ENCODE measurements around the gene CPEB3. TPM values are rescaled to one million over a fixed set of nuclear protein-coding genes. Genes with fewer than 3 reads are reported as not detected.
"Not testable (repeated sequence)": the region's sequence is repeated elsewhere in the genome, so short reads cannot be mapped to it uniquely, and the experiment has no call there.

The CPEB3 gene
- 1 to 10 TPM; 6.9 to 9.9 TPM for total RNA-seq
- long read RNA-seq, partial matches to known transcripts, result 7 of 15 reads
- long read RNA-seq, other reads (novel, unspliced or antisense), result 8 of 15 reads

GRCh38 chr10:92290837-92291615 lies at the start of gene CPEB3, which contains the start of gene MARCHF5:
CPEB3 (minus strand) TSS chr10:92291078; CDS start chr10:92240350, 50,728 bp downstream.
MARCHF5 (plus strand) TSS chr10:92291167; CDS start chr10:92291495, 328 bp downstream.
- intact Hi-C loops (cut with DNase I, micrococcal nuclease), result loop anchor here in 1 of 2 donors (5.0 kb wide), 1 partner anchor 204 kb away; no protein-coding TSS in a partner anchor
- DNase-seq, result peak; percentile 97
- peak; percentile 97 for ATAC-seq

DNA sequence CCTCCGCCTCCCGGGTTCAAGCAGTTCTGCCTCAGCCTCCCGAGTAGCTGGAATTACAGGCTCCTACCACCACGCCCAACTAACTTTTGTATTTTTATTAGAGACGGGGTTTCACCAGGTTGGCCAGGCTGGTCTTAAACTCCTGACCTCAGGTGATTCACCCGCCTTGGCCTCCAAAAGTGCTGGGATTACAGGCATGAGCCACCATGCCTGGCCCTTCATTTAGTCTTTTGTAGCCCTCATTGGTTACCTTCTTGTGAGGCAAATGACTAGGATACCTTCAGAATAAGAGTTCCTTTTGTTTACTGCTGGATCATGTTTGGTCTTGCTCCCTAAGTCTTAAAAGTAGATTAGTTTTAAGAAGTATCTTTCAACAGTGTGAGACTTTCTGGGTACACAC lies 39.0 kb upstream of the CPEB3 start:
- intact Hi-C loops (cut with DNase I, micrococcal nuclease); DNase-seq; ATAC-seq: not testable (repeated sequence)

GRCh38 chr10:92328993-92329392 lies 38.1 kb upstream of the CPEB3 start:
- intact Hi-C loops (cut with DNase I, micrococcal nuclease), result no loop called here
- no peak for ATAC-seq
- DNase-seq, result no peak

- intact Hi-C loops (cut with DNase I, micrococcal nuclease), result no loop called here
- DNase-seq (no peak), ATAC-seq (peak; percentile 96)
Observed at GRCh38 chr10:92327445-92328433, 36.9 kb upstream of the CPEB3 start.

- DNase-seq (no peak), ATAC-seq (no peak)
- intact Hi-C loops (cut with DNase I, micrococcal nuclease), result no loop called here
Observed at GRCh38 chr10:92323079-92323478, 32.2 kb upstream of the CPEB3 start.

GRCh38 chr10:92316610-92317009 lies 25.7 kb upstream of the CPEB3 start:
- intact Hi-C loops (cut with DNase I, micrococcal nuclease), result no loop called here
- ATAC-seq, result no peak
- no peak for DNase-seq

DNA sequence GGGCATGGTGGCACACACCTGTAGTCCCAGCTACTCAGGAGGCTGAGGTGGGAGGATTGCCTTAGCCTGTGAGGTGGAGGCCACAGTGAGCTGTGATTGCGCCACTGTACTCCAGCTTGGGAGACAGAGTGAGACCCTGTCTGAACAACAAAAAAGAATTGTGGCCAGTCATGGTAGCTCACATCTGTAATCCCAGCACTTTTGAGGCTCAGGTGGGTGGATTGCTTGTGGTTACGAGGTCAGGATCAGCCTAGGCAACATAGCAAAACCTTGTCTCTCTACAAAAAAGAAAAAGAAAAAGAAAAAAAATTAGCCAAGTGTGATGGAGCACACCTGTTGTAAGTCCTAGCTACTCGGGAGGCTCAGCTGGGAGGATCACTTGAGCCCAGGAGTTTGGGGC lies 22.9 kb upstream of the CPEB3 start:
- ATAC-seq, result no peak
- DNase-seq, result no peak

GRCh38 chr10:92309272-92309671 lies 18.4 kb upstream of the CPEB3 start:
- no peak for ATAC-seq
- intact Hi-C loops (cut with DNase I, micrococcal nuclease), result no loop called here
- DNase-seq, result no peak

More for the DNA sequence above, 22.9 kb upstream of the CPEB3 start:
- intact Hi-C loops (cut with DNase I, micrococcal nuclease), result no loop called here

GRCh38 chr10:92305133-92306072 lies 14.5 kb upstream of the CPEB3 start:
- intact Hi-C loops (cut with DNase I, micrococcal nuclease), result no loop called here
- ATAC-seq (no peak), DNase-seq (no peak)

DNA sequence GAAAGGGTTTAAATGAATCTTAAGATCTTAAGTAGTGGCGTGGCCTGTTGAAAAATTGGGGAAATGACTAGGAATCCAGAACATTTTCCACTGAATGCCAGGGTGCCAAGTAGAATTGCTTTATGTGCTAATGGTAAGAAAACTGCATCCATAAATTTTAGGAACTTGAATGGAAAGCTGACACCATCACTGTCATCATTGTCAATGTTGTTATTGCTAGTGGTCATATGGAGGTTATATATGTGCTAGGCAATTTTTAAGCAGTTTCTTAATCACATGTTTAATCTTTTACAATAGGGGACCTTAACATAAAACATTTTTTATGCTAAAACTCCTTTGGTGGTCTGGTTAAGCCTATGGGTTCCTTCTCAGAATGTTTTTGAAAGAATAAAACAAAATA lies 13.2 kb upstream of the CPEB3 start:
- no peak for ATAC-seq
- intact Hi-C loops (cut with DNase I, micrococcal nuclease), result no loop called here

GRCh38 chr10:92303096-92303495 lies 12.2 kb upstream of the CPEB3 start:
- ATAC-seq, result no peak
- intact Hi-C loops (cut with DNase I, micrococcal nuclease), result no loop called here
- DNase-seq, result no peak

More for the DNA sequence above, 13.2 kb upstream of the CPEB3 start:
- DNase-seq, result no peak

DNA sequence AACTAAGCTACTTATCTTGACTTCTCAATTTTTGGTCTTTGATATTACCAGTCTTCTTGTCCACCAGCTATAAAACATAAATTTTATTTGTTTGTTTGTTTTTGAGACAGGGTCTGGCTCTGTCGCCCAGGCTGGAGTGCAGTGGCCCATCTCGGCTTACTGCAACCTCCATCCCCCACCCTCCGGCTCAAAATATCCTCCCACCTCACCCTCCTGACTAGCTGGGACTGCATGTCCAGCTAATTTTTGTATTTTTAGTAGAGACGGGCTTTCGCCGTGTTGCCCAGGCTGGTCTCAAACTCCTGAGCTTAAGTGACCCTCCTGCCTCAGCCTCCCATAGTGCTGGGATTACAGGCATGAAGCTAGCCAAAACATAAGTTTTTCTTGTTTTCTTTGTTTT lies 7.6 kb upstream of the CPEB3 start:
- intact Hi-C loops (cut with DNase I, micrococcal nuclease), result no loop called here
- no peak for ATAC-seq

GRCh38 chr10:92291921-92292845 lies 1.3 kb upstream of the CPEB3 start:
- intact Hi-C loops (cut with DNase I, micrococcal nuclease), result loop anchor here in 1 of 2 donors (5.0 kb wide), 1 partner anchor 205 kb away; no protein-coding TSS in a partner anchor
- ATAC-seq (no peak), DNase-seq (peak; percentile 57 to 69)

More for the DNA sequence above, 7.6 kb upstream of the CPEB3 start:
- no peak for DNase-seq

- DNase-seq, result no peak
- intact Hi-C loops (cut with DNase I, micrococcal nuclease), result loop anchor here in 1 of 2 donors (5.0 kb wide), 1 partner anchor 204 kb away; no protein-coding TSS in a partner anchor
- no peak for ATAC-seq
Observed at GRCh38 chr10:92291616-92291865, 663 bp upstream of the CPEB3 start.

- intact Hi-C loops (cut with DNase I, micrococcal nuclease), result loop anchor here in 1 of 2 donors (5.0 kb wide), 1 partner anchor 203 kb away; no protein-coding TSS in a partner anchor
- DNase-seq, result peak in 1 of 2 donors; percentile 52
- peak; percentile 34 for ATAC-seq
Observed at GRCh38 chr10:92290076-92290836, 622 bp downstream of the CPEB3 start.

DNA sequence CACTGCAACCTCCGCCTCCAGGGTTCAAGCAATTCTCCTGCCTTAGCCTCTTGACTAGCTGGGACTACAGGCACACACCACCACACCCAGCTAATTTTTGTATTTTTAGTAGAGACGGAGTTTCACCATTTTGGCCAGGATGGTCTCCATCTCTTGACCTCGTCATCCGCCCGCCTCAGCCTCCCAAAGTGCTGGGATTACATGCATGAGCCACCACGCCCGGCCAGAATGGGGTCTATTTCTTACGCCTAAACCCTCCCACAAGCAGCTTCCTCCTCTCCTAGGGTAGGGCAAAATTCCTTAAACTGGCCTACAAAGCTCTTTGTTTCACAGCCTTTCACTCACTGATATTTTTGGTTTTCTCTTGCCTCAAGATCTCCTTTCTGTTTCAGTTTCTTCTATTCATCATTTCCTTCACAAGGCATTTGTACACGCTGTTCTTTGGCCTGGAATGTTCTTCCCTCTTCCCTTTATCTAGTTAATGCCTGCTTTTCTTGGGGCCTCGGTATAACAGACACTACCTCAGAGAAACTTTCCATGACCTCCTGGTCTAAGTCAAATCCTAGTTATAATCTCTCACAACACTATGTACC lies 6.7 kb downstream of the CPEB3 start:
- intact Hi-C loops (cut with DNase I, micrococcal nuclease), result no loop called here
- no peak for ATAC-seq
- no peak for DNase-seq
